Measurements from ENCODE around the gene CHTF8.

Gene CHTF8

GRCh38 chr16:69107316-69107962, 24.9 kb downstream of the CHTF8 start:
- DNase-seq (ENCODE audit: low read depth) = no peak
- no peak overlapping the region for H3K4me3 ChIP-seq (ENCODE audit: low read depth, low read length)
- TF ChIP-seq CTCF (IDR thresholded peaks at IDR 0.05; ENCODE audit: control insufficient read depth, extremely low read depth, insufficient read depth) = no peak

DNA sequence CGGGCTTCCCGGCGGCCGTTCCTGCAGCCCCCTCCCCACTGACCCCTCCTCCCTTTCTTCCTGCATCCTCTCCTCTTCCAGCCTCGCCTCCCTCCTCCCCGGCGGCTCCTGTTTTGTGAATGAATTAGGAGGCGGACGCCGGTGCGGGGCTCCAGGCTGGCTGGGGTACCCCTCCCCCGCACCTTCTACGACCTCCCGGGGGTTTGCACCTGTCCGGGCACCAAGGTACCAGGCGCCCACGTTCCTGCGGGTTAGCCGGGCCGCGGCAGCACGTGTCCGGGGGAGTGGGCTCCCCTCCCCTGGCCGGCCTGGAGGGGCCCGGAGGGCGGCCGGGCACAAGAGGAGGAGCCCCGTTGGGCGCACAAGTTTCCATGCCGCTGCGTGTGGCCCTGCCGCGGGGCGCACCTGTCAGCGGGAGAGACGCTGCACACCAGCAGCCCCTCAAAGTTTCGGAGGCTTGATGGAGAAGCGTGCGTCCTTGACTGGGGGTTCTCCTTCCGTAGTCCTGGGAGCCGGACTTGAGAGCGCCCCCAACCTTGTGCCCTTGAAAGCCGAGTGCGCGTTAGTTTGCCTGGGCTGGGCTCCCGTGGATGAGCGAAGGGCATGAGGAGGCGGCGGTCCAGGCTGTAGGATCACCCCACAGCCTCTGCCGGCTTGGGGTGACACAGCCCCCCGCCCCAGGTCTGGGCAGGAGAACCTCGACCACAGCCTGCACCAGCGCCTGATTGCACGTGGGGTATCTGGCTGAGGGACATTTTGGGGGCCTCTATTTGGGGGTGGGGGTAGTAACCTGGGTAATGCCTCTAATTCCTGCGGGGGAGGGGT, 25.7 kb downstream of the CHTF8 start:
- no peak for DNase-seq (ENCODE audit: low read depth)
- peak overlapping the region; percentile 44 for H3K4me3 ChIP-seq (ENCODE audit: low read depth, low read length)
- TF ChIP-seq CTCF (IDR thresholded peaks at IDR 0.05; ENCODE audit: control insufficient read depth, extremely low read depth, insufficient read depth) = no peak

DNA sequence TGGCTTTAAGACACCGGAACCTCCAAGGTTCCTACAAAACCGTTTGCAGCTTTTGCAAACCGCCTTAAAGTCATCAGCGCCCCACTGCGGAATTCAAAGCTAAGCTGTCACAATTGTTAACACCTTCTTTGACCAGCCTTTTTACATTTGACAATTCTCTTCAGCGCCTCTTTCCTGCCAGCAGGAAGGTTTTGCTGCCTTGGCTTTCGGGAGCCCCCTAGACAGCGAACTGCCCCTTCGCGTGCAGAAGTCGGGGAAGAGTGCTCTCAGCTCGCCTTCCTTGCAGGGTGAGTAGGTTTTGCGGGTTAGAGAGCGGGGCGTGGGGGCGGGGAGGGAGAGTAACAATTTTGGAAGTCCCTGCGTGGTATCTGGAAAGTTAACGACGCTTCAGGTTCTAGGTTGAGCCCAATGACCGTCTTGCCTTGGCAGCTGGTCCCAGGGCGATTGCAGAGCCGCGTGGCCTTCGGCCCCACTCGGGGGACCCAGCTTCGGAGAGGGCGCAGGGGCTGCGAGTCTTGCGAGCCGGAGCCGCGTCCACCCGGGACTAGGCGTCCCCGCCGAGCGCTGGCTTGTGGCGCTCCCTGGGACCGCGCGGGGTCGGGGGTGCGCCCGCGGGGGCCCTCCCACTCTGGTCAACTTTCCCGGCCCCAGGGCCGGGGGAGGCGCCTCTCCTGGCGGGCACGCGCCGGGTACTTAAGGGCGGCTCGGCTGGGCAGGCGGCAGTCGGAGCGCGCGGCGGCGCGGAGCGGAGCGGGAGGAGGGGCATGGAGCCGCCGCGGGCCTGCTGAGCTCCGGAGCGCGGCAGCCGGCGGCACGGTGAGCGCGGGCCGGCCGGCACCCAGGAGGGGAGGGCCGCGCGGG, 26.7 kb downstream of the CHTF8 start, which contains the start of gene HAS3:
Gene HAS3 (plus strand): TSS at position 153 of the 861 bp plus-strand sequence. CDS start 3,743 bp downstream, outside the sequence.
- DNase-seq (ENCODE audit: low read depth) = peak; percentile 35
- peak within 1 kb of the TSS; percentile 59 for H3K4me3 ChIP-seq (ENCODE audit: low read depth, low read length)
- peak; percentile 73 for TF ChIP-seq CTCF (IDR thresholded peaks at IDR 0.05; ENCODE audit: control insufficient read depth, extremely low read depth, insufficient read depth)

- DNase-seq (ENCODE audit: low read depth) = no peak
- no peak overlapping the region for H3K4me3 ChIP-seq (ENCODE audit: low read depth, low read length)
- no peak for TF ChIP-seq CTCF (IDR thresholded peaks at IDR 0.05; ENCODE audit: control insufficient read depth, extremely low read depth, insufficient read depth)
These were observed 32.2 kb downstream of the CHTF8 start for GRCh38 chr16:69100071-69100691.

GRCh38 chr16:69095193-69095592, 37.2 kb downstream of the CHTF8 start:
- TF ChIP-seq CTCF (IDR thresholded peaks at IDR 0.05; ENCODE audit: control insufficient read depth, extremely low read depth, insufficient read depth) = no peak
- no peak overlapping the region for H3K4me3 ChIP-seq (ENCODE audit: low read depth, low read length)
- DNase-seq (ENCODE audit: low read depth) = no peak

- no peak for TF ChIP-seq CTCF (IDR thresholded peaks at IDR 0.05; ENCODE audit: control insufficient read depth, extremely low read depth, insufficient read depth)
- no peak for DNase-seq (ENCODE audit: low read depth)
- H3K4me3 ChIP-seq (ENCODE audit: low read depth, low read length) = no peak overlapping the region
These were observed 37.9 kb downstream of the CHTF8 start for GRCh38 chr16:69094501-69094900.
